ENCODE results near the gene AICDA.
"Not testable (repeated sequence)": the region's sequence is repeated elsewhere in the genome, so short reads cannot be mapped to it uniquely, and the experiment has no call there.

The AICDA gene

DNA sequence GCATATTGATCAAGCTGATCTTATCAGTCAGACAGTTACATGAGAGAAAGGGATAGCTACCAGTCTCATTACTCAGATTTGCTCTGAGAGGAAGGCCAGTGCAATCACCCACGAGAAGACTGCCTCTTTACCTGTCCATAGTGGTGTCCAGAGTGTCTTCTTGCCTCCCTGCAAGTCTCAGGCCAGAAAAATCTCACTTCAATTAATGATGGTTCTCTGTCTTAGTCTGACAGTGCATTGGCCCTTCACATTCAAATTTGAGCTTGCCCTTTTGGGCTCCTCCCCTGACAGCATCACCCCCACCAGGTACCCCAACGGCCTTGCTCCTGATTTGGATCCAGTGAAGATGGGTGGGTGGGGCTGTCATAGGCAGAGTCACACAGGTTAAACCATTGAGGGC is at the start of gene AICDA:
TSS of gene AICDA (minus strand) at position 231 of the 400 bp plus-strand sequence. CDS start at position 139, 92 bp downstream.
- DNase-seq: no peak

DNA sequence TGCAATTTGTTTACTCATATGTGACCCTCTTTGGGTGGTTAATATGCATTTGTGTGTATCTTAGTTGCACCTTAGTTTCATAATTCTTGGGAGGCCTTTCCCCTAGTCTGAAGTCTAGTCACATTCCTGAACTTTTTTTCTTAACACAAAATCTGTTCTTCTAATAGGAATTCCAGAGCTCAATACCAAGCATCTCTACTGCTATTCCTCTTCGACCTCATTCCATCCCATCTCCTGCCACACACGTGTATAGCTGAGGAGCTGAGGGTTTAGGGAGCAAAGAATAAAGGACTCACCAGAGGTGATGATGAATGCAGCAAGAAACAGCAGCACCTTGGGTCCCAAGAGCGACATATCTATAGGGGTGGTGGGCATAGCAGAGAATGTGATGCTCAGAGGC is 49.1 kb upstream of the AICDA start:
- no peak for DNase-seq

GRCh38 chr12:8661016-8661415 is 48.4 kb upstream of the AICDA start:
- DNase-seq: no peak

- DNase-seq: no peak
Observed at GRCh38 chr12:8658346-8658745, 45.7 kb upstream of the AICDA start.

- no peak for DNase-seq
Observed at GRCh38 chr12:8655421-8655820, 42.8 kb upstream of the AICDA start.

GRCh38 chr12:8648576-8649205 is 36.0 kb upstream of the AICDA start:
- DNase-seq: peak; percentile 84

- no peak for DNase-seq
Observed at GRCh38 chr12:8647968-8648367, 35.3 kb upstream of the AICDA start.

DNA sequence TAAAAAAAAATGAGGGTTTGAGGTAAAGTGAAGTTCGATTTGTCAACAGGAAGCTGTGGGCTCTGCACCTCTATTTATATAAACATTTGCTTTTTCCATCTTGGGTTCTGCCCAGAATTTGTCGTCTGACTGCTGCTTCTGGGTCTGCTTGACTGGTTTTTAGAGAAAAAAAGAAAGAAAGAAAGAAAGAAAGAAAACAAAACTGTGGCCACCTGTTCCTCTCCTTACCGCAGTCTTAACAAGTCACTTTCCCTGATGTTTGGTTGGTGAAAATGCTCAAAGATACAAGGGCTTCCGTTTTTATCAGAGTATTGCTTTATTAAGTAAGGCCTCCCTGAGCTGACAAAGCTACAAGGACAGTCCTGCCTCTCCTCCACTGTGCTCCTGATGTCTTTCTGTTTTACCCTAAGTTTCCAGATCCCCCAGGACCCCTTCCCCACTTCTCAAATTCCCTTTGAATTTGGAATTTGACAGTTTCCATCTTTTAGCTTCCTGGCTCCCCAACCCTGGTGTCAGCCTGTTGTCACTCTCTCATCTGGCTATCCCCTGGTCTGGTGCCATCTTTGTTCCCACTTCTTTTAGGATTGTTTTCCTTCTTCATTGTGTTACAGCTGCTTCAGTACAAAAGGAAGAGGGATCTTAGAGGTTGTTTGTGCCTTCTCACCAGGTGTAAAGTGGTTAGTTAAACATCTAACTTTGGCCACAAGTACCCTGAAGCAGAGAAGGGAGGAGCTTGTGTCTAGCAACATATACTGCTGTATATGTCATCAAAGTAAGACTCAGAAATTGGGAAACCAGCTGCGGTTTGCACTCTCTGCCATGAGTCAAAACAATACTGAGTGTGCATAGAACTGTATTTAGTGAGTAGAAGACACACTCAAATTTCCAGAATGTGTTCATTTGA is 31.9 kb upstream of the AICDA start:
- peak; percentile 63 for DNase-seq

DNA sequence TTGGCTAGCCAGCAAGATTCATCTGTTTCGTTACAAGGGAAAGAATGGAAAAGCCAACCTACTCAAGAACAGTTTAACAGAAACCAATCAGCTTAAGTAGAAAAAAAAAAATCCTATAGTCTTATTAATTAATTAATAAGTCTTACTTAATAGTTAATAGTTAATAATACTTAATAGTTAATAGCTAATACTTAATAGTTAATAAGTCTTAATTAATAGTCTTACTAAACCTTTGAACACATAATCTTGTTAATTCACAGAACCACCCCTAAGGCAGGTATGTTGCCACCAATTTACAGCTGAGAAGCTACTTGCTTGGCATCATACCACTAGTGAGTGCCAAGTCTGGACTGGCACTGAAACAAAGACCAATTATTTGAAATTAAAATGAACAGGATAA is 30.1 kb upstream of the AICDA start:
- no peak for DNase-seq

- DNase-seq: no peak
Observed at GRCh38 chr12:8639936-8640335, 27.3 kb upstream of the AICDA start.

DNA sequence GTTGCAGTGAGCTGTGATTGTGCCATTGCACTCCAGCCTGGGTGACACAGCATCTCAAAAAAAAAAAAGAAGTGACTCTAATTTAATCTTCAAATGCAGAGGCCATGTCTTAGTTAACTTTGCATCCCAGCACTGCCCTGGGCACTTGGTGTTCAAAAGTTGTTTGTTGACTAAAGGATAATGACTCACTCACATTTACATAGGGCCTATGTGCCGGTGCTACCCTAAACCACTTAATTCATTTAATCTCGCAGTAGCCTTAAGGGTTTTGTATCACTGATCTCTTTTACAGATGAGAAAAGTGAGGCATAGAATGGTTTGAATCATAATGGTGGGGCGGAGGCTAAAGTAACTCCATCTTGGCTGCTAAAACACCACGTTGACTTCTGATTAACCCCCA is 26.3 kb upstream of the AICDA start:
- no peak for DNase-seq

GRCh38 chr12:8637666-8638065 is 25.0 kb upstream of the AICDA start:
- no peak for DNase-seq

GRCh38 chr12:8637244-8637643 is 24.6 kb upstream of the AICDA start:
- no peak for DNase-seq

- DNase-seq: no peak
Observed at GRCh38 chr12:8636581-8636980, 23.9 kb upstream of the AICDA start.

- not testable (repeated sequence) for DNase-seq
Observed at GRCh38 chr12:8636007-8636346, 23.3 kb upstream of the AICDA start.

GRCh38 chr12:8635342-8636006 is 22.8 kb upstream of the AICDA start:
- not testable (repeated sequence) for DNase-seq

- no peak for DNase-seq
Observed at GRCh38 chr12:8630131-8630530, 17.5 kb upstream of the AICDA start.

- no peak for DNase-seq
Observed at GRCh38 chr12:8629486-8630033, 16.9 kb upstream of the AICDA start.

DNA sequence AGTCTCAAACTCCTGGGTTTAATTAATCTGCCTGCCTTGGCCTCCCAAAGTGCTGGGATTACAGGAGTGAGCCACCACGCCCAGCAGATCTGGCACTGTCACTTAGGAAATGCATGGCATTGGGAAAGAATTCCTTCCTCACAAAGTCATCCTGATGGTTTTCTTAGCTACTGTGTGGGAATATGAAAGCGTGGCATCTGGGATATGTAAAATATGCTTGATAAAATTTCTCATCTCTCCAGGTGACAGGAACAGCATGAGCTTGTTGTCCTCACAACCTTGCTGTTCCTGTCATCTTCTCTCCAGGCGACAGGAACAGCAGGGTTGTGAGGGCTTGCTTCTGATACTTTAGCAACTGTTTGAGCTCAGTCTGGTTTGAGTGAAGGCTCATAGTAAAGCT is 16.1 kb upstream of the AICDA start:
- no peak for DNase-seq

GRCh38 chr12:8624750-8625149 is 12.1 kb upstream of the AICDA start:
- DNase-seq: not testable (repeated sequence)

DNA sequence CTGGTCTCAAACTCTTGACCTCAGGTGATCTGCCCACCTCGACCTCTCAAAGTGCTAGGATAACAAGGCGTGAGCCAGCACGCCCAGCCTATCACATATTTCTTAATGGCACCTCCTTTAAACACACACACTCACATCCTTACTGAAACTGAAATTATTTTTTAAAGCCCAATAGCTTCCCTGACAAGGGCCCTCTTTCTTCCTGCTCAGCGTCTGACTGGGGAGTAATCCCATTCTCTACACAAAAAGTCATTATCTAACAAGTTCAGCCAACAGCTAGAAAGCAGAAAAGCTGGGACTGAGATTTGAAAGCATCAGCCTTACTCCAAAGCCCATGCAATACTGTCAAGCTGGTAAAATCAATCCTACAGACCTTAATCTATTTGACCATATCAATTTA is 10.0 kb upstream of the AICDA start:
- DNase-seq: no peak

- no peak for DNase-seq
Observed at GRCh38 chr12:8615206-8615605, 2.5 kb upstream of the AICDA start.

DNA sequence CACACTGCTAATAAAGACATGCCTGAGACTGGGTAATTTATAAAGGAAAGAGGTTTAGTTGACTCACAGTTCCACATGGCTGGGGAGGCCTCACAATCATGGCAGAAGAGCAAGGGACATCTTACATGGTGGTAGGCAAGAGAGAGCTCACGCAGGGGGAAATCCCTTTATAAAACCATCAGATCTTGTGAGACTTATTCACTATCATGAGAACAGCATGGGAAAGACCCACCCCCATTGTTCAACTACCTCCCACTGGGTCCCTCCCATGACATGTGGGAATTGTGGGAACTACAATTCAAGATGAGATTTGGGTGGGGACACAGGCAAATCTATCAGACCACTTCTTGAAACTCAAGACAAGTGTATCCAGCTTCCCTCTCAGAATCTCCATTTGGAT is 1.2 kb upstream of the AICDA start:
- DNase-seq: not testable (repeated sequence)
